Liver (tissue), 3 donors: ENCODE results near the gene TPGS2.

Experiments
- TAF1 ChIP-seq: conservative IDR thresholded peaks from 2 replicates; pipeline ENCODE4 v1.6.1; 2016; ENCODE audit warnings: antibody characterized with exemption, mild to moderate bottlenecking
- TF ChIP-seq, protein P1 (sequence below): IDR thresholded peaks from 2 replicates; pipeline ENCODE4 v1.6.1; 2016; ENCODE audit warnings: antibody characterized with exemption
- TF ChIP-seq, protein P2 (sequence below): fragments of 150-350 bp; IDR thresholded peaks from 2 replicates; pipeline ENCODE4 v1.5.1; 2017; ENCODE audit warnings: improper control_type of control experiment, low read depth, low read length; ENCODE audit not compliant: missing input control
- donor health status: healthy.
- donor health status: healthy.

DNA sequence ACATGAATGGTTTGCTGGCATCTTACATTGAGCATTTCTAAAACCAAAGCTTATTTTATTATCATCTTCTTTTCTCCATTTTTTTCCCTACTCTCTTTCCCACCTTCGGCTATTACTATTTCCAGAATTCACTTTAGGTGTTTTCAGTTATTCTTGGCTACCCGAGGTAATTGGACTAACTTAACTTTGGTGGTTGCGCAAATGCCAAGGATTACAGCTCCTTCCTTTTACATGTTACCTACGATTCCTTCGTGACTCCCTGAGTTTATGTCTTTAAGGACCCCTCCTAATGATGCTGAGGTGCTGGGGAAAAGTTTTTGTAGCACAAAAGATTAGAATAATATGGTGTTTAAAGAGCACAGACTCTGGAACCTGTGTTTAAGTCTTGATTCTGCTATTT, 14.4 kb upstream of the TPGS2 start:
- TF ChIP-seq, protein P1, sequence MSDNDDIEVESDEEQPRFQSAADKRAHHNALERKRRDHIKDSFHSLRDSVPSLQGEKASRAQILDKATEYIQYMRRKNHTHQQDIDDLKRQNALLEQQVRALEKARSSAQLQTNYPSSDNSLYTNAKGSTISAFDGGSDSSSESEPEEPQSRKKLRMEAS: no peak
- TF ChIP-seq, protein P2, sequence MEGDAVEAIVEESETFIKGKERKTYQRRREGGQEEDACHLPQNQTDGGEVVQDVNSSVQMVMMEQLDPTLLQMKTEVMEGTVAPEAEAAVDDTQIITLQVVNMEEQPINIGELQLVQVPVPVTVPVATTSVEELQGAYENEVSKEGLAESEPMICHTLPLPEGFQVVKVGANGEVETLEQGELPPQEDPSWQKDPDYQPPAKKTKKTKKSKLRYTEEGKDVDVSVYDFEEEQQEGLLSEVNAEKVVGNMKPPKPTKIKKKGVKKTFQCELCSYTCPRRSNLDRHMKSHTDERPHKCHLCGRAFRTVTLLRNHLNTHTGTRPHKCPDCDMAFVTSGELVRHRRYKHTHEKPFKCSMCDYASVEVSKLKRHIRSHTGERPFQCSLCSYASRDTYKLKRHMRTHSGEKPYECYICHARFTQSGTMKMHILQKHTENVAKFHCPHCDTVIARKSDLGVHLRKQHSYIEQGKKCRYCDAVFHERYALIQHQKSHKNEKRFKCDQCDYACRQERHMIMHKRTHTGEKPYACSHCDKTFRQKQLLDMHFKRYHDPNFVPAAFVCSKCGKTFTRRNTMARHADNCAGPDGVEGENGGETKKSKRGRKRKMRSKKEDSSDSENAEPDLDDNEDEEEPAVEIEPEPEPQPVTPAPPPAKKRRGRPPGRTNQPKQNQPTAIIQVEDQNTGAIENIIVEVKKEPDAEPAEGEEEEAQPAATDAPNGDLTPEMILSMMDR: no peak
- TF ChIP-seq TAF1: no peak
